Prostate gland (tissue), 2 donors: ENCODE results near the gene ASH1L. TPM values are rescaled to one million over a fixed set of nuclear protein-coding genes. Genes with fewer than 3 reads are reported as not detected.
"Not testable (repeated sequence)": the region's sequence is repeated elsewhere in the genome, so short reads cannot be mapped to it uniquely, and the experiment has no call there.

Experiments used
- DNase-seq: peaks from one replicate; pipeline ENCODE4 v3.0.0-alpha.2; 2019; ENCODE audit warnings: low spot score
- H3K27ac ChIP-seq, 2 donors: fragments of 200-600 bp; sonication (generic); 2 replicates each; pipeline ENCODE4 v1.5.1; 2017 to 2019
- H3K27me3 ChIP-seq: fragments of 200-600 bp; sonication (generic); replicated peaks from 2 replicates; pipeline ENCODE4 v1.5.1; 2019; ENCODE audit not compliant: insufficient read depth
- H3K36me3 ChIP-seq, 2 donors: fragments of 200-600 bp; sonication (generic); 1 replicate in 1 of 2; 2 replicates in 1 of 2; pipeline versions ENCODE4 v1.5.1 to v1.8.1; 2017 to 2019
- H3K4me1 ChIP-seq: fragments of 200-600 bp; sonication (generic); replicated peaks from 2 replicates; pipeline ENCODE4 v1.5.1; 2019
- H3K4me3 ChIP-seq, 2 donors: fragments of 200-600 bp; sonication (generic); 2 replicates each; pipeline ENCODE4 v1.5.1; 2017 to 2019
- H3K9me3 ChIP-seq: fragments of 200-600 bp; sonication (generic); 2 replicates; pipeline ENCODE4 v1.5.1; 2017
- POLR2A ChIP-seq: fragments of 450-650 bp; IDR thresholded peaks from one replicate; pipeline ENCODE4 v1.6.1; 2016; ENCODE audit warnings: antibody characterized with exemption, mild to moderate bottlenecking
- POLR2AphosphoS5 ChIP-seq: sonication (generic); formaldehyde crosslinking; IDR thresholded peaks from one replicate; pipeline ENCODE4 v1.6.1; 2017; ENCODE audit warnings: antibody characterized with exemption
- WGBS: methylation state at CpG from one replicate; pipeline ENCODE4 v1.1.5; 2018; 5-methylcytosine and 5-hydroxymethylcytosine counted together
- intact Hi-C: fragments of 100-400 bp; cut with DNase I; formaldehyde crosslinking; loops from one replicate; pipeline ENCODE4 v1.14.2; 2022
- total RNA-seq, 2 donors: library from RNA; depleted of rRNA; stranded (reverse); fragments of >200 nt; gene quantifications; one replicate each; pipeline ENCODE4 v1.1.0, GENCODE V29; 2016
- TF ChIP-seq, protein P1 (sequence below), 4 experiments: fragments of 200-600 bp in 2 of 4; fragments of 450-650 bp in 2 of 4; sonication (generic) in 2 of 4; IDR thresholded peaks; 1 replicate in 3 of 4; 2 replicates in 1 of 4; pipeline ENCODE4 v1.5.1; 2016 to 2019; ENCODE audit warnings: antibody characterized with exemption in 4 of 4, mild to moderate bottlenecking in 2 of 4, moderate library complexity in 2 of 4

The ASH1L gene
- total RNA-seq, 2 donors from 2014 or later: 53.1 to 66.2 TPM

DNA sequence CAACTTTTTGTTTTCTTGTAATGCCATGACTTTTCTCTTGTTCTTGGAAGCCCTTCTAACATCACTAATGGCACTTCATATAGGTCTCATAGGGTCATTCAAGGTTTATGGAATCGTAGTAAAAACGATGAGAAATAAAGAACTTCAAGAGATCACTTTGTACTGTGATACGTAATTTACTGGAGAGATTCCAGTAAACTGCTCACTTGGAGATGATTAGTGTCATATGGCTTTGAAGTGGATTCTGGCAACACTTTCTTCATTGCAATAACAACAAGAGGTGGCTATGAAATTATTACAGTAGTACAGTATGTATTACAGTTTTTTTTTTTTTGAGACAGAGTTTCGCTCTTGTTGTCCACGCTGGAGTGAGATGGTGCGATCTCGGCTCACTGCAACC is 138.5 kb downstream of the ASH1L start:
- no peak for DNase-seq
- intact Hi-C loops: no loop called here
- no peaks in the 10 kb centered on the region for H3K27me3 ChIP-seq
- no peaks in the 10 kb centered on the region for H3K9me3 ChIP-seq
- no peak overlapping the region for H3K27ac ChIP-seq
- 73% methylated on average over 7 of the region's 7 CpGs for WGBS
- no peak overlapping the region for H3K4me3 ChIP-seq
- H3K4me1 ChIP-seq: no peaks in the 10 kb centered on the region
- H3K36me3 ChIP-seq: no peaks in the 10 kb centered on the region
- TF ChIP-seq, protein P1, sequence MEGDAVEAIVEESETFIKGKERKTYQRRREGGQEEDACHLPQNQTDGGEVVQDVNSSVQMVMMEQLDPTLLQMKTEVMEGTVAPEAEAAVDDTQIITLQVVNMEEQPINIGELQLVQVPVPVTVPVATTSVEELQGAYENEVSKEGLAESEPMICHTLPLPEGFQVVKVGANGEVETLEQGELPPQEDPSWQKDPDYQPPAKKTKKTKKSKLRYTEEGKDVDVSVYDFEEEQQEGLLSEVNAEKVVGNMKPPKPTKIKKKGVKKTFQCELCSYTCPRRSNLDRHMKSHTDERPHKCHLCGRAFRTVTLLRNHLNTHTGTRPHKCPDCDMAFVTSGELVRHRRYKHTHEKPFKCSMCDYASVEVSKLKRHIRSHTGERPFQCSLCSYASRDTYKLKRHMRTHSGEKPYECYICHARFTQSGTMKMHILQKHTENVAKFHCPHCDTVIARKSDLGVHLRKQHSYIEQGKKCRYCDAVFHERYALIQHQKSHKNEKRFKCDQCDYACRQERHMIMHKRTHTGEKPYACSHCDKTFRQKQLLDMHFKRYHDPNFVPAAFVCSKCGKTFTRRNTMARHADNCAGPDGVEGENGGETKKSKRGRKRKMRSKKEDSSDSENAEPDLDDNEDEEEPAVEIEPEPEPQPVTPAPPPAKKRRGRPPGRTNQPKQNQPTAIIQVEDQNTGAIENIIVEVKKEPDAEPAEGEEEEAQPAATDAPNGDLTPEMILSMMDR (IDR thresholded peaks at IDR 0.05): no peak
- TF ChIP-seq POLR2AphosphoS5: no peak
- no peak for TF ChIP-seq POLR2A

DNA sequence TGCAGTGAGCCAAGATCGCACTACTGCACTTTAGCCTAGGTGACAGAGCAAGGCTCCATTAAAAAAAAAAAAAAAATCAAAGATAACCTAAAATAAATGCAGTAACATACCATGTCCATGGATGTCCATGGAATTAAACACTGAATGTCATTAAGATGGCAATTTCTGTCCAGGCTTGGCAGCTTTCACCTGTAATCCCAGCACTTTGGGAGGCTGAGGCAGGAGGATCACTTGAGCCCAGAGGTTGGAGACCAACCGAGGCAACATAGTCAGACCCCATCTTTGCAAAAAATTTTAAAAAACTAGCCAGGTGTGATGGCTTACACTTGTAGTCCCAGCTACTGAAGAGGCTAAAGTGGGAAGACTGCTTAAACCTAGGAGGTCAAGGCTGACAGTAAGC is 141.8 kb downstream of the ASH1L start:
- Histone ChIP-seq H3K4me3 (no peak overlapping the region), H3K27ac (no peak overlapping the region), H3K4me1 (no peaks in the 10 kb centered on the region), H3K36me3 (no peaks in the 10 kb centered on the region), H3K27me3 (no peaks in the 10 kb centered on the region), H3K9me3 (no peaks in the 10 kb centered on the region)
- WGBS: 98% methylated on average over 2 of the region's 2 CpGs
- intact Hi-C loops: no loop called here
- DNase-seq: no peak
- TF ChIP-seq, protein P1 (IDR thresholded peaks at IDR 0.05): no peak

DNA sequence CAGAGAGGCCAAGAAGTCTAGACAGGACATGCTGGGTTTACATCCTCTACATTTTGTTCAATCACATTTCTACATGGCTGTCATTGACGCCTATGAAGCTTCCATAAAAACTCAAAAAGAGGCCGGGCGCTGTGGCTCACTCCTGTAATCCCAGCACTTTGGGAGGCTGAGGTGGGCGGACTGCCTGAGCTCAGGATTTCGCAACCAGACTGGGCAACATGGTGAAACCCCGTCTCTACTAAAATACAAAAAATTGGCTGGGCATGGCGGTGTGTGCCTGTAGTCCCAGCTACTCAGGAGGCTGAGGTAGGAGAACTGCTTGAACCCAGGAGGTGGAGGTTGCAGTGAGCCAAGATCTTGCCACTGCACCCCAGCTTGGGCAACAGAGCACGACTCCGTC is 150.8 kb downstream of the ASH1L start:
- 91% methylated on average over 9 of the region's 9 CpGs for WGBS
- DNase-seq, H3K4me1 ChIP-seq, H3K9me3 ChIP-seq, H3K27ac ChIP-seq, H3K27me3 ChIP-seq, H3K4me3 ChIP-seq, intact Hi-C loops, H3K36me3 ChIP-seq: not testable (repeated sequence)

DNA sequence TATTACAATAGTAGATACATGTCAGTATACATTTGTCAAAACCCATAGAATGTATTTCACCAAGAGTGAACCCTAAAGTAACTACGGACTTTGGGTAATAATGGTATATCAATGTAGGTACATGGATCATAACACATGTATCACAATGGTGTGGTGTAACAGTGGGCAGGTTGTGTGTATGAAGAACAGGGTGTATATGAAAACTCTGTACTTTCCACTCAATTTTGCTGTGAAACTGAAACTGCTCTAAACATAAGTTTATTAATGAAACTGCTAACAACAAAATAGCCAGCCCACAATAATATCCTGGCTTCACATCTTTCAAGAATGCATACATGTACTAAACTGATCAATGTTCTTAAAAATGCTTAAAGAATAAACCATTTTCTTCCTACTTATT is 151.7 kb downstream of the ASH1L start:
- no peaks in the 10 kb centered on the region for H3K9me3 ChIP-seq
- no peak for DNase-seq
- no peak overlapping the region for H3K4me3 ChIP-seq
- no peaks in the 10 kb centered on the region for H3K4me1 ChIP-seq
- no peaks in the 10 kb centered on the region for H3K36me3 ChIP-seq
- intact Hi-C loops: no loop called here
- WGBS: 98% methylated on average over 1 of the region's 1 CpG
- H3K27ac ChIP-seq: no peak overlapping the region
- H3K27me3 ChIP-seq: no peaks in the 10 kb centered on the region
- TF ChIP-seq POLR2AphosphoS5 (no peak), POLR2A (no peak)
- TF ChIP-seq, protein P1 (IDR thresholded peaks at IDR 0.05): no peak

- Histone ChIP-seq H3K27ac (no peak overlapping the region), H3K4me3 (no peak overlapping the region), H3K36me3 (no peaks in the 10 kb centered on the region), H3K27me3 (no peaks in the 10 kb centered on the region), H3K4me1 (no peaks in the 10 kb centered on the region), H3K9me3 (no peaks in the 10 kb centered on the region)
- no peak for TF ChIP-seq POLR2A
- no peak for TF ChIP-seq POLR2AphosphoS5
- TF ChIP-seq, protein P1 (IDR thresholded peaks at IDR 0.05): no peak
- intact Hi-C loops: no loop called here
- WGBS: 92% methylated on average over 12 of the region's 12 CpGs
- DNase-seq: no peak
These were observed 165.6 kb downstream of the ASH1L start for GRCh38 chr1:155396874-155397476.
